ENCODE measurements around the gene SUN2. TPM values are rescaled to one million over a fixed set of nuclear protein-coding genes. Genes with fewer than 3 reads are reported as not detected.

SUN2 gene
- total RNA-seq, 1 donor from 2014 or later = 207 TPM

DNA sequence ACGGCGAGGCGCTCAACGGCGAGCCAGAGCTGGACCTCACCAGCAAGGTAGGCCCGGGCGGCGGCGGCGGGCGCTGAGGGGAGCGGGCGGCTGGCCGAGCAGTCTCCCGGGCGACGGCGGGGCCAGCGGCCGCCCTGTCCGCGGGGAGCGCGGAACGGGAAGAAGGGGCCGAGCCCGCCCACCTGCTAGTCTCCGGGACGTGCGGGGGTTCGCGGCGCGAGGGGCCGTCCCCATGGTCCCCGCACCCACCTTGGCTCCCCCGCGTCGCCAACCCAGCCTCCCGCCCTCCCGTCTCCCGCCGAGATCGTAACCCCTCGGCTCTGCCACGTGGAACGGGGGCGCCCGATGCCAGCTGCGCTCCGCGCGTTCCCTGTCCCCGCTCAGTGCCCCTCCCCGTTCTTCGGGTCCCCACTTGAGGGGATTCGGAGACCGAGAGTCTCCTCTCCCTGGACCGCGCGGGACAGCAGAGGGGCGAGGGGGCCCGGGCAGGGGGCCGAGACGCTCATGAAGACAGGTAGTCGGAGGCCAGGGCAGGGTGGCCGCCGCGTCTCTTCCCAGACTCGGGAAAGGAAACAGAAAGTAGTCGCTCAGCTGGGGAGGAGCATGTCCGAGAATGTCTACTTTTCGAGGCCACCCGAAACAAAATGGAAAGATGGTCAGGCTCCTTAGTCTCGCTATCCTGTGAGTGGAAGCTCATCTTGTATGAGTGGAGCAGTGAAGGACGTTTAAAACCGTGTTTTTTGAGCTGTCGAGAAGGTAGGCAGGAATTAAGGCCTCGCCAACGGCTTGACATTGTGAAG lies 49.5 kb downstream of the SUN2 start:
- peak; percentile 82 for DNase-seq (ENCODE audit: low spot score)
- no peak for ATAC-seq
- intact Hi-C loops (cut with DNase I) = no loop called here

DNA sequence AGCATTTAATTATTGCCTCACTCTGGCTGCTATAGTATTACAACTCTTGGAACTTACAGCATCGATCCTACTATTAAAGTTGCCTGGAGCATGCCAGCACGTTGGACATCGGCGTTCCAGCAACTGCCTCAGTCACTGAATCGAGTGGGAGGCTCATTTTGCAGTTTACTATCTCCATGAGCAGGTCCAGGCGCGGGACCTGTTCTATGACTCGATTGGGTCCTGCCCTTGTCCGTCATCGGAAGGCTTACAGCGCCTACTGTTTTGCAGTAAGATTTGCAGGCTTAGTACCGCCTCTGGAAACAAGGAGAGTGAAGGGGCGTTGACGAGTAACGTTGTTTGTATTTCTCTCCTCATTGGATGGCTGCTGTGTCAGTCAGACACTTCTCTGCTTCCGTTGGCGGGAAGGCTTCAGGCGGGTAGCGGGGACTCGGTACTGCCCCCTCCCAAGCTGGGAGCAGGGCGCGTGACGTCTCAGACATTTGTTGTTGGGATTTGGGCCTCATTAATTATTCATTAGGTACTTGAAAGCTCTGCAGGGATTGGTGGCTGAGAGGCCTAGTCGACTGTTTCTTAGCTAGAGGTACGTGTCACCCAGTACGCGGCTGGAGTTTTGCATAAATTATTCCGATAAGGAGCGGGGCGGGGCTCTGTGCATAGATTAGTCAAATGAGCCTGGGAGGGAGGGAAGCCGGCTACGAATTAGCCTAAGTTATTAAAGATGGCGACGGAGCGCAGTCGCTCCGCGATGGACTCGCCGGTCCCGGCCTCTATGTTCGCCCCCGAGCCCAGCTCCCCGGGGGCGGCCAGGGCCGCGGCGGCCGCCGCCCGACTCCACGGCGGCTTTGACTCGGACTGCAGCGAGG lies 50.3 kb downstream of the SUN2 start, which contains the start of gene GTPBP1:
Gene GTPBP1 (plus strand): TSS at position 710 of the 866 bp plus-strand sequence. CDS start 12 bp downstream, at position 722.
- DNase-seq (ENCODE audit: low spot score) = peak; percentile 98
- peak; percentile 97 for ATAC-seq
- intact Hi-C loops (cut with DNase I) = no loop called here

DNA sequence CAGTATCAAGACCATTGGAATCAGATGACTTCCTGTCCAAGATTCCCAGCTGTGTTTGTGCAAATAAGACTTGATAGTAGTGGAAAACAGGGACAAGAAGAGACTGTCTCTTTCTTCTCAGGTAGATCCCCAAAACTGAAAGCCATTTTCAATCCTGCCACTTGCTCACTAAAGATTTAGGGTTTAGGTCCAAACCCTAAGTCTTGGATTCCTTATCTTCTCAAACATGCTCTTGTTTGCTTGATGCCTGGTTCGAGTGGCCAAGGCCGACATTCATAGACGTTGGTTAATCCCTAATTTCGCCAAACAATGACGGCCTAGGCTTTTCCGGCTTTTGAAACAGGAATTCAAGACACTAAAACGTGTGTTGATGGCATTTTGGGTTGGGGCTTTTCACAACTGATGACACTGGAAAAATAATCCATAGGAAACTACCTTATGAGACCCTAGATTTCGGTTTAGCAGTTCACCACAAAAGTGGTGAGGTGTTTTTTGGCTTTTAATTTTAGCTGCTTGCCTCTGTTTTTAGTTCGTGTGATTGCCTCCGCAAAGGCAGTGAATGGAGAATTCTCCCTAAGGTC lies 51.1 kb downstream of the SUN2 start:
- ATAC-seq (no peak), DNase-seq (ENCODE audit: low spot score) (no peak)
- intact Hi-C loops (cut with DNase I) = no loop called here

DNA sequence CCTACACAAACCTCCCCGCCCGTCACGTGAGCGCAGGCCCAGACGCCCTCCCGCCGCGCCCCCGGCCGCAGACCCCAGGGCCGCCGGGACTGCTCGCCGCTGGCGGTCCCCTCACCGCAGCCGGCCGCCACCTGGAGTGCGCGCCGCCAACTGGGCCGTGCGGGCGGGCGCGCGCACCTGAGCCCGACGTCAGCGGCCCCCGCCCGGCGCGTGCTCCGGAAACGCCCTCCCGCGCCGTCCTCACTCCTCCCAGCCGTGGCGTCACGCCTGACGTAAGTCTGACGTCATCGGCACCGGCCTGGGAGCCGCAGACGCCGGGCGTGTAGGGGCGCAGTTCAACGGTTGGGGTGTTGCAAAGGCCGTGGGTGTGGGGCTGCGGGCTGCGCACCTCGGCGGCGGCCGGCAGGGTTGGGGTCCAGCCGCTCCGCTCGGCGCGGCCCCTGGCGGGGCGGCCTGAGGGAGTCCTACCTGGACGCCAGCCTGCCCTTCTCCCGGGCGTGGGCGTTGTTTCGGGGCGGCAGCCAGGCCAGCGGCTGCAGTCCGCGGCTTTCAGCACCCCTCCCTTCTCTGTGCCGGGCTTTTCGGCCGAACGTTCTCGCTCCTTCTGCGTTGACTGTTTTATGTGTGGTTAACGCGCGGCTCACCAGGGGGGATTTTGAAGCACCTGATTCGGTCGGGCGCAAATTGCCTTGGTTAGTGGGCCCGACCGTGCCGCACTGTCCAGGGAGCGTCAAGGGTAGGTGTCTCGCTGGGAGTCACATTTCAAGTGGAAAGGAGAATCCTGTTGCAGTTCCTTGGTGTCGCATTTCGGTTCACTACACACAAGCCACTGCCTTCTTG lies 54.8 kb downstream of the SUN2 start, which contains the start of gene JOSD1:
Gene JOSD1 (minus strand): TSS at position 155 of the 840 bp plus-strand sequence. CDS start 956 bp downstream, outside the sequence.
- peak; percentile 69 for ATAC-seq
- peak; percentile 99 for DNase-seq (ENCODE audit: low spot score)
- intact Hi-C loops (cut with DNase I) = no loop called here

DNA sequence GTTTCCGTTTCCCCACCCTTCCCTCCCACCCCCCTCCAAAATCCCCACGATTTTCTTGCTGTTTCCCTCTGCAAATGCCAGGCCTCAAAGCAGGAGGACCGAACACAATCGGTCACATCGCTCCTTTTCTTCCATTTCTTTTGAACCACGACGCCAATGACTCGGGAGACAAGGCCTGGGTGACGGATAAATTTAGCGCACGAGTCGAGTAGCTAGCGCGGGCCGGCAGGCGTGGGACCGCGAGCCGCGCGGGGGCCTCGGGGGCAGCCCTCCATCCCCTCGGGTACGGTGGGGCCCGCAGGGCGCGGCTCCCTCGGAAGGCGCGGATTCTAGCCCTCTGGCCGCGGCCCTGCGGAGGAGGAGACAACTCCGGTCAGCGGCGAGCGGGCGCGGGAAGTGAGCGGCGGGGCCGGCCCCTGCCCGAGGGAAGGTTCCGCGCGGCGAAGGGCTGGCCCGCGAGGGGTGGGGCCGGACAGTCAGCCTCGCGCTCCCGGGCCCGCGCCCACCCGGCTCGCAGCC lies 55.5 kb downstream of the SUN2 start:
- ATAC-seq (peak; percentile 18), DNase-seq (ENCODE audit: low spot score) (peak; percentile 86)
- intact Hi-C loops (cut with DNase I) = no loop called here

DNA sequence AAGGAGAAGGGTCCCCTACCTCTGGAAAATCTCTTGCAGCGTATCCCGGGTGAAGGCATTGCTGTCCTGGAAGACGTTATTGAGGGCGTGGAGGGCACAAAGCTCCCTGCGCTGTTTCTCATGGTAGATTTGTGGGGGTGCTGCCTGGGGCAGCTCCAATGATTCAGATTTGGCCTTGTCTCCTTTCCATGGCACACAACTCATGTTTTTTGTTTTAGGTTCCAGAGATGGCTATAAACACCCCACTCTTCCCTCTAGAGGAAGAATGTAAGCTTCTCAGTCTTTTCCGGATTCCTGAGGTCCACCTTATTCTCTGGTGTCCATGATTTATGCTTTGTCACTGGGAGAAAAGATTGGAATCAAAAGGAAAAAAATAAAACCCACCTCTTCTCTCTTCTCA lies 56.0 kb downstream of the SUN2 start:
- DNase-seq (ENCODE audit: low spot score) (no peak), ATAC-seq (no peak)
- intact Hi-C loops (cut with DNase I) = no loop called here

DNA sequence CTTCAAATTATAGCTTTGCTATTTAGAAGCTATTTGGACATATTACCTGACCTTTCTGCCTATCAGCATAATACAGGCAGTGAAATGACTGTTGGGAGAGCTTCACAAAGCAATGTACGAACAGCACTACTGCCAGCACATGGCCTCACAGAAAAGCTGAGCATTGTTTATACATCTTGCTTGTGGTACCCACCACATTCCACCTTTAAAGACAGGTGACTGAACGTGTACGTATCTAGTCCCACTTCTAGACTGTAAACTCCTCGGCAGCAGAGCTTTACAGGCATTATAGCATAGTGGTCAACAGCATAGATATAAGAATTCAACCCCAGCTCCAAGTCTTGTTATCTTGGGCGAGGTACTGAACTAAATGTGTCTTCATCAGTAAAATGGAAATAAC lies 56.7 kb downstream of the SUN2 start:
- intact Hi-C loops (cut with DNase I) = no loop called here
- ATAC-seq (no peak), DNase-seq (ENCODE audit: low spot score) (no peak)

DNA sequence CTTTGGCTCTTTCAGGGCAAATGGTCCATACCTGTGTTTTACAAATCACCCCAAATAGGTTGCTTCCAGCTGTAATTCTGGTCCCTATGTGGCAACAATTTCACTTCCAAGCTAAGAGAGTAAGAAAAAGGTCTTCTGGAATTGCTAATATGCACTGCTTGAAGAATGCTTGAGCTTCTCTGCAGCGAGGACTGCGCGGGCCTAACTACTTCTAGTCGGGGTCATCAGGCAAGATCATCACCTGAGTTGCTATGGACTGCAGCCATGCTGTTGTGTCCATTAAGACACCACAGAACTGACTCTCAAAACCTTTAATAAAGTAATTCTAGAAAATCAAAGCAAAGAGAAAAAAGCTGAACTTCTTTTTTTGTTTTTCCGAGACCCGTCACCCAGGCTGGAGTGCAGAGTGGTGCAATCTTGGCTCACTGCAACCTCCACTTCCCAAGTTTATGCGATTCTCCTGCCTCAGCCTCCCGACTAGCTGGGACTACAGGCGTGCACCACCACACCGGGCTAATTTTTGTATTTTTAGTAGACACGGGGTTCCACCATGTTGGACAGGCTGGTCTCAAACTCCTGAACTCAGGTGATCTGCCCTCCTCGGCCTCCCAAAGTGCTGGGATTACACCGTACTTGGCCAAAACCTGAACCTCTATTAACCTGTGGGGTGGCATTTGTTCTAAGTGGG lies 57.2 kb downstream of the SUN2 start:
- ATAC-seq (no peak), DNase-seq (ENCODE audit: low spot score) (no peak)
- intact Hi-C loops (cut with DNase I) = no loop called here

DNA sequence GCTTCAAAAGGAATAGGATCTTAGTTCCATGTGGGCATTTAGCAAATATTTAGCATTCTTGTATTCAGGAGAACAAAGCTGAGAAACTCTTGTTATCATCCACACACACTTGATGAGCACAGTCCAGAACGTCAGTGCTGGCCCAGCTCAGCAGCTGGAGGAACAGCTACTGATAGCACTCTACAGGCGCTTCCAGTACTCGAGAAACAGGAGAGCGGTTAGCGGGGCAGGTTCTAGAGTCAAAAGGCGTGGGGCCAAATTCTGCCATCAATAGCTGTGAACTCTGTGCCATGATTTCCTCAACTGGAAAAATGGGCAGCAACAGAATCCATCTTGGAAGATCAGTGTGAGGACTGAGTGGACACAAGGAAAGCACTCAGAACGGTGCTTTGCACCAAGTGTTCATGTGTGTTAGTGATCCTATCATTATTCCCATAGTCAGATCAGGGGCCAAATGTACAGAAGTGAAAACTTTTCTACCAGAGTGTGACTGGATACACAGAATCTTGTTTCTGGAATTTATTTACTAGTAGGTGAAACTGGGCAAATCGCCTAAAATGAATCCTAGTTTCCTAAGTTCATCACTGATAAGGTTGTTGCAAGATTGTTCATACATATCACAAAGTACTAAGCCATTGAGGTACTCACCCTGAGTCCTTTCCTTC lies 58.2 kb downstream of the SUN2 start:
- intact Hi-C loops (cut with DNase I) = no loop called here
- ATAC-seq = no peak
- no peak for DNase-seq (ENCODE audit: low spot score)

DNA sequence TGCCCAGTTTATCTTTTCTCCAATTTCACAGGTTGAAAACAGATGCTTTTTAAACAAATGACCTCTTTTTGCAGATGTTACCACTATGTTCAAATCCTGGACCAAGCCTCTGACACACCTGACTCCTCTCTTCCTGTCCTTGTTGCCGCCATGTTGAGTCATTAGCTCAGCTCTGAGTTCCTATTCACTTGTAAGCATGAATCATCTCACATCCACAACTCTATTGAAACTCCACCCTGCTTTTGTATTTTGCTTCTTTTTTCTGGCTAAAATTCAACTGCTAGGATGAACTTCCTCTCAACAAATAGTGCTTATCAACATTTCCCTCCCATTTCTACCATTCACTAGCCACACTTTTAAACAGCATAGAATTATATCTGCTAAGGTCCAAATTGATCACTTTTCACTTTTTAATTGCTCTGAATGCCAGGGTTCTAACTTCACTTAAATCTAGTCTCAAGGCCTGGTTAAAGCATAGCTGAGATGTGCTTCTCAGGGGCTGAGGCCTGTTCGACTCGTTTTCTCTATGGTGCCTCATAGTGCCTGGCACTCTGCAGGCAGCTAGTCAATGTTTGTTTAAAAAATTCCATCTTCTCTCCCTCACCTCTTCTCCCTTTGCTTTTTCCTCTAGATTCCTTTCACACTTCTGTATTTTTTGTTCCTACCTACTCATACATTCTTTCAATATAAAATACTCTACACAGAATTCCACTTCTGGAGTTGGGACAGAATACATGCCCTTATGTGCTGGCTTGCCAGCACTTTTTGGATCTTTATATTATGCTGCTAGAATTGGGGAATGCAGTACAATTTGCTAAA lies 59.0 kb downstream of the SUN2 start:
- DNase-seq (ENCODE audit: low spot score) = no peak
- ATAC-seq = no peak
- intact Hi-C loops (cut with DNase I) = no loop called here

DNA sequence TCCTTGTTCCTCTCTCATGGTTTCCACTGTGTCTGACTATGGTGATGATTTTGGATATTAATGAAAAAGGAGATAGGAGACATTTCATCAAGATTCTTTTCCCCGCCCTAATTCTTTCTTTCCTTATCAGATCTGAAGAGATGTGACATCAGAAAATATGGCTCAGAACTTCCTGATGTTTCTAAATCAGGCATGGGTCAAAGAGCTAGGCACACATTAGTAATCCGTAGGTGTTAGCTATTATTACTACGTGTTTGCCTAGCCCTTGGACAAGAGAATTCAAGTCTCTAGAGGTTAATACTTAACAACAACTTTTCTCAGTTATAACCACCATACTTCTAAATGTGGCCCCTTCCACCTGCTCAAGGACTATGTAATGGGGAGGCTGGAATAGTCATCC lies 60.9 kb downstream of the SUN2 start:
- no peak for ATAC-seq
- DNase-seq (ENCODE audit: low spot score) = no peak
- intact Hi-C loops (cut with DNase I) = no loop called here

DNA sequence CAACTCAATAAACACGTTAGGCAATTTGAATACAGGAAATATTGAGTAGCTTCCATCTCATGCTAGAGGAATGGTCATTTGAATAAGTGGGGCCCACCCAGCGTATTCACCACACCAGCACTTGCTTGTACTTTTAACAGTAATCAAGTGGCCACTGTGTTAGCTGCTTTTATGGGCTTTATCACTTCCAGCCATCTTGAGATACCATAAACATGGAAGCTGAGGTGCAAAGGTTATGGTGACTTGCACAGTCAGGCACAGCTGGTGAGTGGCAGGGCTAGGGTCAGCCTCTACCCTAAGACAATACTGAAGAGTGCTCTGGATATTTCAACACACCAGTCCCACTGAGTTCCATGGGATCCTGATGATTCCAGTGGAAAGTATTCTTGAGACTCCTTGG lies 61.7 kb downstream of the SUN2 start:
- intact Hi-C loops (cut with DNase I) = no loop called here
- ATAC-seq = no peak

DNA sequence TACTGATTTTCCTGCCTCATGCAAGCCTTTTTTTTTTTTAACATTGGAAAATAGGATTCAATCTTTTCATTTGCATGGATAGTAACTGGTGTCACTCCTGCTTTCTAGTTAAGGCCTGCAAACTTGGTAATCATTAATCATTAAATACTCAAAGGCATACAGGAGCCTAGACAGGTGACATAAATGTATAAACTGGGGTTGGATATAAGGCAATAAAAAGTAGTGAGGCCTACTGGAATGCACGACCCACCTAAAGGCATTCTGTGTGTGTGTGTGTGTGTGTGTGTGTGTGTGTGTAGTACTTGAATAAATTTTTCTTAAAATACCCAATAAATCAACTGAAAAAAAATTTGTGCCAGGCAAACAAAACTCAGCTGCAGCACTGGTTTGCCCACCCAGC lies 66.1 kb downstream of the SUN2 start:
- no peak for ATAC-seq
- intact Hi-C loops (cut with DNase I) = no loop called here
- no peak for DNase-seq (ENCODE audit: low spot score)

More for the DNA sequence above, 61.7 kb downstream of the SUN2 start:
- DNase-seq (ENCODE audit: low spot score) = no peak

DNA sequence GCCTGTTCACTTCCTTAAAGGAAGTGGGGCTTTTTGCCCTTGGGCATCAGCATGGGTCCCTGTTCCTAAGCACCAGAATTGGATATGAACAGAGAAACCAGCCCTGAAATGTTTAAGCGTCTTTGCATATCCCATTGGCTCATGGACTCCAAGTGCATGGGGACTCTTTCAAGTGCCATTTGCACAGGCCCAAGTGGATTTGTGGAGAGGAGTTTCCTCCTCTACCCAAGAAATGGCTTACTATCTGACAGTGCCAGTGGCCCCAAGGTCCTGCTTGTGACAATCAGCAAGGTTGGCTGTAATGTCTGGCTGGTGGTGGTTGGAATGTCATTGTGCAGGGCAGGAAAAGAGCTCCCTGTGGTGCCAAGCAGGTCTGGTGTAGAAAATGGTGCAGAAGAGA lies 70.0 kb downstream of the SUN2 start:
- no peak for ATAC-seq
- intact Hi-C loops (cut with DNase I) = no loop called here
- DNase-seq (ENCODE audit: low spot score) = no peak

DNA sequence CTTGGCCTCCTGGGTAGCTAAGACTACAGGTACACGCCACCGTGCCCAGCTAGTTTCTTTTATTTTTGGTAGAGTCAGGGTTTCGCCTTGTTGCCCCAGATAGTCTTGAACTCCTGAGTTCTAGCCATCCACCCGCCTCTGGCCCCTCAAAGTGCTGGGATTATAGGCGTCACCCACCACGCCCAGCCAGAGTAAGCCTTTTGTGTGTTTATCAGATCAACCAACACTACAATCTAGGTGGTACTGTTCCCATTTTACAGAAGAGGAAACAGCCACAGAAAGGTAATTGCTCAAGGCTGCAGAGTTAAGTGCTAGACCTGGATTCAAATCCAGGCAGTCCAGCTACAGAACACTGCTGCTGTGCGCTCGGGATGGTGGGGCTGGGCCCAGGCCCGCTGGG lies 70.9 kb downstream of the SUN2 start:
- ATAC-seq (no peak), DNase-seq (ENCODE audit: low spot score) (no peak)
- intact Hi-C loops (cut with DNase I) = no loop called here
